ENCODE results near the gene DDX39A.
"Not testable (repeated sequence)": the region's sequence is repeated elsewhere in the genome, so short reads cannot be mapped to it uniquely, and the experiment has no call there.

Gene DDX39A

DNA sequence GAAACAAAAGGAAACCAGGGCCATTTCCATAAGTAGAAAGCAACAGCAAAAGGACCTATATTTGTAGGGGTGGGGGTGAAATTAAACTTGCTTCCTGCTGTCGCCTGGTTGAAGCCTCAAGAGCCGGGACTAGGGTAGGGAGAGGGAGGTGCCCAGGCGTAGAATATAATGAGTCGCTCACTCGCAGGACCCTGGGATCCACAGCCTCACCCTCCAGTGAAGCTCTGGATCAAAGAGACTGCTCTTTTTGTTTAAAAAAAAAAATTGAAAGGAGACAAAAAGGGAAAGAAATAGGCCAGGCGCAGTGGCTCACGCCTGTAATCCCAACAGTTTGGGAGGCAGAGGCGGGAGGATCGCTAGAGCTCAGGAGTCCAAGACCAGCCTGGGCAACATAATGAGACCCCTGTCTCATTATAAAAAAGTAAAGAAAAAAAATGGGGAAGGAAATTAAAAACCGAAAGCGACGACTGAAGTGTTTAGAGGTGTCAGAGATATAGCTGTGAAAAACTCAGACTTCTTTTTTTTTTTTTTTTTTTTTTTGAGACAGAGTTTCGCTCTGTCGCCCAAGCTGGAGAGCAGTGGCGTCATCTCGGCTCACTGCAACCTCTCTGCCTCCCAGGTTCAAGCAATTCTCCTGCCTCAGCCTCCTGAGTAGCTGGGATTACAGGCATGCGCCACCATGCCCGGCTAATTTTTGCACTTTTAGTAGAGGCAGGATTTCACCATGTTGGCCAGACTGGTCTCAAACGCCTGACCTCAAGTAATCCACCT is 48.8 kb downstream of the DDX39A start:
- H3K4me1 Mint-ChIP-seq: peaks cover 76% of the 10 kb centered on the region

DNA sequence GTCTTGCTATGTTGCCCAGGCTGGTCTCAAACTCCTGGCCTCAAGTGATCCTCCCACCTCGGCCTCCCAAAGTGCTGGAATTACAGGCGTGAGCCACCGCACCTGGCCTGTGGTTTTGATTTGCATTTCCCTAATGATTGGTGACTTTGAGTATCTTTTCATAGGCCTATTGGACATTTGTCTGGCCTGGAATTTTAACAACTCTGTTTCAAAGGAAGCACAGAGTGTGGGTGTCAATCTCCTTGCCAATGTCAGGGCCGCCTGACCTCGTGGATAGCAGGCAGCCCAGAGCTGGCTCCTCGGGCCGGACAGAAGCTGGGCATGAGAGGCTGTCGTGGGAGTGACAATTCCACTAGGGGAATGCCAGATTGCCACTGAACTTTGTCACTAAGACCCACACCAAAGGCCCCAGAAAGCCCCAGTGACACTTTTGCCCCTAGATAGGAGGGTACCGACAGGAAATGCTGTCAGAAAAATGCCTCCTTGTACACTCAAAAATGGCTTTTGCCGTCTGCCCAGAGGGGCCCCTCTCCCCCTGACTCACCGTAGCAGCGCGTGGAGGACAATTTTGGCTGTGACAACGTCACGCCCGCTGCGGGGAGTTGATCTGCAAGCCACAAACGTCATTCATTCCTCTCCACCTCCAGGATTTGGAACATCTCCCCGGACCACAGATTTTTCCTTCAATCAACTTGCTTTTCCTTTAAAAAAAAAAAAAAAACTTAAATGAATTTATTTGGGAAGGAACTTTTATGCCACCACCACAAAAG is 49.6 kb downstream of the DDX39A start:
- no peaks in the 10 kb centered on the region for H3K27me3 Mint-ChIP-seq
- H3K9me3 Mint-ChIP-seq: no peaks in the 10 kb centered on the region
- H3K27ac Mint-ChIP-seq: peak overlapping the region; percentile 94
- H3K4me1 Mint-ChIP-seq: peaks cover 75% of the 10 kb centered on the region
- H3K4me3 Mint-ChIP-seq: peak overlapping the region; percentile 85
- no peaks in the 10 kb centered on the region for H3K36me3 Mint-ChIP-seq

More for the DNA sequence above, 48.8 kb downstream of the DDX39A start:
- Mint-ChIP-seq H3K27me3 (no peaks in the 10 kb centered on the region), H3K4me3 (peak overlapping the region; percentile 85), H3K27ac (peak overlapping the region; percentile 94), H3K9me3 (no peaks in the 10 kb centered on the region), H3K36me3 (no peaks in the 10 kb centered on the region)

- Mint-ChIP-seq H3K27me3 (no peaks in the 10 kb centered on the region), H3K27ac (peak overlapping the region; percentile 94), H3K9me3 (no peaks in the 10 kb centered on the region), H3K36me3 (no peaks in the 10 kb centered on the region), H3K4me3 (peak overlapping the region; percentile 44), H3K4me1 (peaks cover 73% of the 10 kb centered on the region)
Observed at GRCh38 chr19:14368011-14368513, 51.1 kb downstream of the DDX39A start.

DNA sequence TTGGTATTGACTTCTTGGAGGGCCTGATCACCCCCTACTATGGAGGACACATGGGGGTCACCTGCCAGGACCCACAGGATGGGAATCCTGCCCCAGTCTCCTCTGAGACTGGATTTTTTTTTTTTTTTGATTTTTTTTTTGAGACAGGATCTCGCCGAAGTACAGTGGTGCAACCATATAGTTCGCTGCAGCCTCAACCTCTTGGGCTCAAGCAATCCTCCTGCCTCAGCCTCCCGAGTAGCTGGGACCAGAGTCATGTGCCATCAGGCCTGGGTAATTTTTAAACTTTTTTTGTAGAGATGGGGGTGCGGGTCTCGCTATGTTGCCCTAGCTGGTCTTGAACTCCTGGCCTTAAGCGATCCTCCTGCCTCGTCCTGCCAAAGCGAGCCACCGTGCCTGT is 52.1 kb downstream of the DDX39A start:
- no peaks in the 10 kb centered on the region for H3K9me3 Mint-ChIP-seq
- peak overlapping the region; percentile 99 for H3K27ac Mint-ChIP-seq
- H3K27me3 Mint-ChIP-seq: no peaks in the 10 kb centered on the region
- H3K4me3 Mint-ChIP-seq: no peak overlapping the region
- H3K4me1 Mint-ChIP-seq: peaks cover 74% of the 10 kb centered on the region
- H3K36me3 Mint-ChIP-seq: no peaks in the 10 kb centered on the region

GRCh38 chr19:14366529-14366928 is 52.6 kb downstream of the DDX39A start:
- peak overlapping the region; percentile 77 for H3K4me3 Mint-ChIP-seq
- no peaks in the 10 kb centered on the region for H3K36me3 Mint-ChIP-seq
- no peaks in the 10 kb centered on the region for H3K9me3 Mint-ChIP-seq
- H3K27me3 Mint-ChIP-seq: no peaks in the 10 kb centered on the region
- H3K27ac Mint-ChIP-seq: peak overlapping the region; percentile 99
- peaks cover 74% of the 10 kb centered on the region for H3K4me1 Mint-ChIP-seq

DNA sequence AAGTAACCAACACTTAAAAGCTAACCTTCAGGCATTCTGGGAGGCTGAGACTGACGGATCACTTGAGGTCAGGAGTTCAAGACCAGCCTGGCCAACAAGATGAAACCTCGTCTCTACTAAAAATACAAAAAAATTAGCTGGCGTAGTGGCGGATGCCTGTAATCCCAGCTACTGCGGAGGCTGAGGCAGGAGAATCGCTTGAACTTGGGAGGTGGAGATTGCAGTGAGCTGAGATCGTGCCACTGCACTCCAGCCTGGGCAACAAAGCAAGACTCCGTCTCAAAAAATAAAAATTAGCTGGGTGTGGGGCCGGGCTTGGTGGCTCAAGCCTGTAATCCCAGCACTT is 55.1 kb downstream of the DDX39A start:
- not testable (repeated sequence) for H3K27me3 Mint-ChIP-seq, H3K9me3 Mint-ChIP-seq, H3K36me3 Mint-ChIP-seq
- Mint-ChIP-seq H3K4me3 (peak overlapping the region; percentile 88), H3K4me1 (peaks cover 57% of the 10 kb centered on the region), H3K27ac (peak overlapping the region; percentile 94)

- peak overlapping the region; percentile 88 for H3K4me3 Mint-ChIP-seq
- peaks cover 55% of the 10 kb centered on the region for H3K4me1 Mint-ChIP-seq
- H3K27ac Mint-ChIP-seq: peak overlapping the region; percentile 96
- H3K27me3 Mint-ChIP-seq: no peaks in the 10 kb centered on the region
- H3K9me3 Mint-ChIP-seq: no peaks in the 10 kb centered on the region
- no peaks in the 10 kb centered on the region for H3K36me3 Mint-ChIP-seq
Observed at GRCh38 chr19:14363183-14364097, 55.7 kb downstream of the DDX39A start.

- H3K4me1 Mint-ChIP-seq: peaks cover 52% of the 10 kb centered on the region
- H3K4me3 Mint-ChIP-seq: peak overlapping the region; percentile 88
- H3K27ac Mint-ChIP-seq: peak overlapping the region; percentile 98
- H3K27me3 Mint-ChIP-seq: no peaks in the 10 kb centered on the region
- no peaks in the 10 kb centered on the region for H3K36me3 Mint-ChIP-seq
- H3K9me3 Mint-ChIP-seq: no peaks in the 10 kb centered on the region
Observed at GRCh38 chr19:14361824-14362223, 57.3 kb downstream of the DDX39A start.
